GM18870 (cell line): ENCODE measurements around the gene SRGAP3.
A peak's percentile ranks its signal among the peaks of the same experiment; 100 is the strongest.

Source experiments
- ATAC-seq: cut with Tn5 transposase; IDR thresholded peaks from one replicate; pipeline ENCODE4 v1.9.1; 2021; ENCODE audit warnings: moderate library complexity; ENCODE audit not compliant: unreplicated experiment

The SRGAP3 gene

DNA sequence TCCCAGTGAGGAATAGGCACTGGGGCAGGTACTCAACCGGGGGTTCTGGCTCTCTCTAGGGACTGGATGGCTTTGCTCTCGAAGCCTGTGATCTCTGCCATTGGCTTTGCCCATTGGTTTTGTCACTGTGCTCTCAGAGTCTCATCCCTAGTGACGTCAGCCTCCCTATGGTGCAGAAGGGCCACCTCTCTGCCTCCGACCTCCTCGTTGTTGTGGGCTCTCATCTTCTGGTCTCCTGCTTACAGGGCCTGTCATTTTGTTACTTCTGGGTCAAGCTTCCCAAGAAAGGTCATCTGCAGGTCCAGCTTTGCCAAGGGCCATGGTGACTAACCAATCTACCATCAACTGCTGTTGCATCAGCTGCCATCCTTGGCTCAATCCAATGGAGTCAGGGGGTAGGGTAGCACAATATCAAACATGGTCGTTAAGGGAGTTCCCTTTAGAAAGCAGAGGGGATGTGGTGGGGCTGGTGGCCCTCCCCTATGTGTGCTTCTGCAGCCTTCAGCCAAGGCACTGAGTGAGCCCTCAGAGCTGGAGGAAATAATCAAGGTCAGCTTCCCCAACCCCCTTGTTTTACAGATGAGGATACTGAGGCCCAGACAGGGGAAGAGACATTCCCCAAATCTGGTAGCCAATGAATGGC lies 272.8 kb downstream of the SRGAP3 start:
- ATAC-seq = no peak

DNA sequence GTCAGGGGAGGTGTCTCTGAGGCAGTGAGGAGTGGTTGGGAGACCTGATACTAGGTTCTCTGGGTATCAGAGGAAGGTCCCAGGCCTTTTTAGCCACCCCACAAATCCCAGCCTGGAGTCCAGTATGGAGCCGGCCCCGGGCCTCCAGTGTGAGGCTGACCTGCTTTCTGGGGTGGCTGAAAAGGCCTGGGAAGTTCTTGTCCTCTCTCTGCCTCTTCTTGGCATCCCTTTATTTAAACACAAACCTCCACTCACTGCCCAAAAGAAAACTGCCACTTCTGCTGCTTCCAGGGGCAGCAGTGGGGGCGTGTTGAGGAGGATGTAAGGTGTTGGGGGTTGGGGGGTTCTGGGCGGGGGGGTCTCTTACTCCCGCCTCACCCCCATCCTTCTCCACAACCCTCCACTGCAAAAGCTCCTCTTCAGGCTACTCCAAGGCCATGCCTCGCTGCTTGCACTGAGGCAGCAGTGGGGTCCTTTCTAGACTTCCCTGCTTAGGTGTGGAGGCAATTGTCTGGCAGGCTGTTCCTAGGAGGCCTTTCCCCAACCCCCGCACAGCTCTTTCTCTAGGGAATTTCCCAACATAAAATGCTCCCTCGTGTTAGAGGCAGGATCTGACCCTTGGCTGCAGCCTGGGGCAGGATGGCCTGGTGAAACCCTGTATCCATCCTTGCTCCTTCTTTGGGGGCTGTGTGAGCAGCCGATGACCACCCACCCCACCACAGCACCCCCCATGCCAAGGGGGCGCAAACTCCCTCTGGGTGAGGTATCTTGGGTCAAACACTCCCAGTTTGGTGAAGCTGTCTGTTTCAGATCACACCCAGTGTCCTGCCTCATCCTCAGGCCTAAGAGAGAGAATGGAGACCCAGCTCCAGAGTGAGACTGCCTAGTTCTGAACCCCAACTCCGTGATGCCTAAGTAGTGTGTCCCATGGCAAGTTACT lies 274.1 kb downstream of the SRGAP3 start:
- ATAC-seq = no peak

- ATAC-seq = no peak
Observed at GRCh38 chr3:8974458-8974857, 275.0 kb downstream of the SRGAP3 start.

- no peak for ATAC-seq
Observed at GRCh38 chr3:8972639-8973038, 276.8 kb downstream of the SRGAP3 start.

DNA sequence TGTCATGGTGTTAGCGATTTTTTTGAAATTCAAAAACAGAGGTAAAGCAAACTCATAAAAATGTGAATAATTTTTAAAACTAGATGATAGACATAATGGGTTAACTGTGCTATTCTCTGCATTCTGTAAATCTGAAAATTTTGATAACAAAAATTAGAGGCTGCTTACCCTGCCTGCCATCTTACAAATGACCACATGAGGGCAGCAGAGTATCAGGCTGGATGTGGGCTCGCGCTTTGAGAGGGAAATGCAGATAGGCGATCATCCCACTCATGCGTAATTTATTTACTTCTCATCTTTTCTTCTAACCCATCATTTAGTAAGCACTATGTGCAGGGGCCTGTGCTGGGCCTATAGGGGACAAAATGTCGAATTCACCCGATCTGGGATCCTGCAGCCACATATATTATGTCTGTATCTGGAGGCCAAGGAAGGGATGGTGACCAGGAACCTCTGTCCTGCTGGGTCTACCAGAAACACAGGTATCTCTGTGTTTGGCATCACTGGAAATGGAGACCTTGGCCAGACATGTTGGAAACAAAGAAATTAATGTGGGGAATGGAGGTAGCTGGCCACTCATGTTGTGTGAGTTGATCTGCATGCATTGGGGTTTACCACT lies 278.4 kb downstream of the SRGAP3 start:
- no peak for ATAC-seq

GRCh38 chr3:8969241-8969640 lies 280.2 kb downstream of the SRGAP3 start:
- ATAC-seq = no peak

DNA sequence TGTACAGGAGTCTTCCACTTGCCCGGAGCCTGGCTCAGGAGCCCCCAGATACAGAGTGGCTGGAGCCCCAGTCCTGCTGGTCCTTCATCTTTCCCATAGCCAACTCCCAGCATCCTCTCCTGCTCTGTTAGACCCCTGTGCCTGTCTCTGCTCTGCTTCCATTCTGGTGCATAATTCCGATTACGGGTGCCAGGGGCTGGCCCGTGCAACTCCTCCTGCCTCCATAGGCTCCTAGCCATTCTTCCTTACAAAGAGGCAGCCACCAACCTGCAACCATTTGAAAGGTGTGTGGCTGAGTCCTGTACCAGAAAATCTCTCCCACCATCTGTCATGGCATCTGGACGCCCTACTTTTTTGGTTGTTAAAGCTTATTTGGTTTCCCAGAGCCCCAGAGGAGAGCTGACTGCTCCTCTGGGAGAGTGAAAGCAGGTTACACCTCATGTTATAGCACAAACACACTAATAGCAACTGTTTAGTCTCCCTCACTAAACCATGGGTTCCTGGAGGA lies 281.0 kb downstream of the SRGAP3 start:
- no peak for ATAC-seq

DNA sequence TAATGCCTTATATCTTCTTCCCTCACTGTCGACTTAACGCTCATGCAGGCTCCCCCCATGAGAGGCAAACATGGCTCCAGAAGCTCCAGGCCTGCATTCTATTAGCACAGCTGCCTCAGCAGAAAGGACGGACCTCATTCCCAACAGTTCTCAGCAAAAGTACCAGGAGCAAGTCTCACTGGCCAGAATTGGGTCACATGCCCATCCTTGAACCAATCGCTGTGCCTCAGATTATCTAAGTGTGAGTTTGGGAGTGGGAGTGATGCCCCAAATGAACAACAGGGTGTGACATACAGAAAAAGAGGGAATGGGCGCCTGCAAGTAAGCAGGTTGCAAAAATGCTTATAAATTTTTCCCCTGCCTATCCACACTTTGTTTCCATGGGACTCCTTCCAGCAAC lies 281.9 kb downstream of the SRGAP3 start:
- no peak for ATAC-seq

GRCh38 chr3:8966820-8967348 lies 282.6 kb downstream of the SRGAP3 start:
- ATAC-seq = no peak

DNA sequence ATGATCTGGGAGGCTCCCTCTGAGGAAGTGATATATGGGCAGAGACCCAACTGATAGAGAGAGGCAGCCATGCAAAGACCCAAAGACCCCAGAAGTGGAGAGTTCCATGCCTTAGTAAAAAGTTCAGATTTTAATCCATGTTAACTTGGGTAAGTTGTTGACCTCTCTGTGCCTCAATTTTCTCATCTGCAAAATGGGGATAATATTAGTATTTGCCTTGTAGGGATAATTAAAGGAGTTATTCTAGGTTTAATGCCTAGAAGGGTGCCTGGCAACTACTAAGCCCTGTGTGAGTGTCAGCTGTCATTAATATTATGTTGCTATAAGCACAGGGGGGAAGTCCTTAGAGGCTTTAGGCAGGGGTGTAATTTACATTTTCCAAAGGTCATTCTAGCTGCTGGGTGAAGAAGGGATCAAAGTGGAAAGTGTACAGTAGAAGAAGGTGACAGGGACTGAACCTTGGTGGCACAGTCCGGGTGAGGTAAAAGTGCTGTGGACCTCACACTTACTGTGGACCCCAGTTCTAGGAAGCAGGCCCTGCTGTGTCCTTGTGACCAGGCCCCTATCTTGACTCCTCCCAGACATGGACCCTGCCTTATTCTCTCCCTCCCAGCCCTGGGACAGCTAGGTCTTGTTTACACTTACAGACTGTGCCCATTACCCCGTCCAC lies 283.2 kb downstream of the SRGAP3 start:
- no peak for ATAC-seq

- ATAC-seq = no peak
Observed at GRCh38 chr3:8964436-8965370, 284.7 kb downstream of the SRGAP3 start.

DNA sequence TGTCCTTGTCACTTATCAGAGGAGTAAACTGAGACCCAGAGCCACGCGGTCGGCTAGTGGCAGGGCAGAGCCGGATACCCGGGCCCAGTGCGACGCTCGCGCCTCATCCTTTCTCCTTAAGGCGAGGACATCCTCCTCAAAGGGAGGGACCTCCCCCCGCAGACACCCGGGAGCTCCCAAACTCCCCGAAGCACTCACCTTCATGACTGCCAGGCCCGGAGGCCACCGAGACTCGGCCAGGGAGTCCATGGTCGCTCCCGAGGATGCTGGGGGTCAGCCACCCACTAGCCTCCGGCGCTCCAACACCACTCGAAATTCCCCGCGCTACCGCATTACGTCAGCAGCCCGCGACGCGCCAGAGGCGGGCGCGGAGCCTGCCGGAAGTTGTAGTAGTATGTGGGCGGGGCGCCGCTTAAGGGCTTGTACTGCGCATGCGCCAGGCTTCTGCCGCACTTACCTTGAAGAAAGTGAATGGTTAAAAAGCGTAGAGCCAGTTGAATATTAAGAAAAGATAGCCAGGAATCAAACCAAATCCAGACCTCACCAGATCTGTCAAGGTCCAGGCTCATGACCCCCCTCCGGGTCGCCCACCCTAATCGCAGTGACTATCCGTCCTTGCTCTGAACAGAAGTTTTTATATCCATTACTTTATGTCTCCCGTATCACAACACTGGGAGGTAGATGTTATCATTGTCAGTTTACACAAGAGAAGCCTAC lies 286.2 kb downstream of the SRGAP3 start, which contains the start of gene RAD18:
Gene RAD18, minus strand, starts transcription at position 336 of the 717 bp plus-strand sequence. Its CDS starts 87 bp downstream, at position 249.
- ATAC-seq = peak; percentile 85

GRCh38 chr3:8962226-8962861 lies 287.1 kb downstream of the SRGAP3 start:
- ATAC-seq = no peak

- no peak for ATAC-seq
Observed at GRCh38 chr3:8959668-8960067, 289.8 kb downstream of the SRGAP3 start.

- peak; percentile 88 for ATAC-seq
Observed at GRCh38 chr3:8954938-8955763, 294.3 kb downstream of the SRGAP3 start.

DNA sequence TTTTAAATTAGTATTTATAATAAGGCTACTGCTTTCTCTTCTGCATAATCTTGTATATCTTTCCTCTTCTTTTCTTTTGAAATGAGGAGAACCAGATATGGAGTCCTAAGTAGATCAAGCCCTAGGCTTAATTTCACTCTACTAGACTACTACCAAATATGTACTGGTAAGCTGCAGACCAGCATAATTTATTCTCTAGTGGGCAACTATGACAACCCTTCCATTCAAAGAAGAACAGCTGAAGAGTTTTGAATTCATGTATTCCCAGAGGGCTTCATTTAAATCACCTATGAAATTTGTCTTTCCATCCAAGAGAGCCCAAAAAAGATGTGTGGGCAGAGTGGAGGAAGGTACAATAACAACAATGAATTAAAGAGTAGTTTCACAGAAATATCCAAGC lies 296.1 kb downstream of the SRGAP3 start:
- no peak for ATAC-seq

GRCh38 chr3:8952130-8952529 lies 297.3 kb downstream of the SRGAP3 start:
- no peak for ATAC-seq
